Measurements from ENCODE around the gene CADM2. TPM values are rescaled to one million over a fixed set of nuclear protein-coding genes. Genes with fewer than 3 reads are reported as not detected.

CADM2 gene
- total RNA-seq, 1 experiment from 2014 or later = 3.7 TPM

DNA sequence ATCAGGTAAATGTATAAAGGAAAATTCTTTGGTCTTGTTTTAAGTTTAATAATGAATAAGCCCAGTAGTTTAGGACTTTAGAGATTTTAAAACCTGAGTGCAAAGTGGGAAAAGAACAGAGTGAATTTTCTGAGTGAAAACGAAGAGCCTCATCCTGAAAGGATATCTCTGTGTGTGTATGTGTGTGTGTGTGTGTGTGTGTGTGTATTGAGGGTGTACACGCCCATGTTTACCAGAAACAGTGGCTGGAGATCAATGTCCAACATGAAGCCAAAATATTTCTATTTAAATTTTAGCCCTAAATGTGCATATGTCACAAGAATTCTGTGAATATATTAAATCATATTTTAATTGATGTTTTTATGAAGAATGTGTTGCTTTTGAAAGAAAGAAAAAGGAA is 549.9 kb downstream of the CADM2 start:
- TF ChIP-seq CTCF (conservative IDR thresholded peaks at IDR 0.05; ENCODE audit: low read depth, low read length) (no peak), EZH2 (IDR thresholded peaks at IDR 0.05; ENCODE audit: borderline replicate concordance, low read depth, low read length, poor library complexity, severe bottlenecking) (no peak)
- H3K4me3 ChIP-seq (ENCODE audit: low read depth, low read length, poor library complexity, severe bottlenecking) = no peak overlapping the region
- H3K27me3 ChIP-seq (replicated peaks; ENCODE audit: insufficient read depth, low read depth, low read length, poor library complexity) = no peaks in the 10 kb centered on the region
- no peak overlapping the region for H3K27ac ChIP-seq (ENCODE audit: low read depth, low read length, poor library complexity, severe bottlenecking)
- DNase-seq (ENCODE audit: low spot score) = no peak
- H3K36me3 ChIP-seq (ENCODE audit: insufficient read depth, low read length, poor library complexity, severe bottlenecking) = no peaks in the 10 kb centered on the region
- POLR2A ChIA-PET (ENCODE audit: low non-redundant PET) = no interaction called here
- intact Hi-C loops (cut with micrococcal nuclease; ENCODE audit: unreplicated experiment) = no loop called here
- no TSS peak for BruUV-seq (replicated peaks)
- CTCF ChIA-PET = no interaction called here
- H3K9me3 ChIP-seq (ENCODE audit: low read depth, low read length, poor library complexity, severe bottlenecking) = no peaks in the 10 kb centered on the region
- no peaks in the 10 kb centered on the region for H3K4me1 ChIP-seq (ENCODE audit: insufficient read depth, low read length, poor library complexity, severe bottlenecking)

DNA sequence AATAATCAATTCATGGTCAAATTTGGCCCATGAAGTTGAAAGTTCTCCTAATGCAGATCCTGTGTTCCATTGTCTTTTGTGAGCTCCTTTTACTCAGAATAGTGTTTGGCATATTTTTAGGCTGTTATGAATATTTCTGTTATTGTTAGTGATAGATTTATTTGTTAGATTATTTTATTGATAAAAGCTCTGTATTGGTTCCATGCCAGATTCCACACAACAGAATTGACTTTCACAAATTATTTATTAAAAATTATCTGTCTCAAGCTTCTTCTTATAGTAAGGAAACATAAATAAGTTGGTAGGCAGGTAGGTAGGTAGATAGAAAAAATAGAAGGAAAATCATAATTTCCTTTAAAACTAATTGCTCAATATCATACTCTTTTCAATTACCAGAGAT is 557.4 kb downstream of the CADM2 start:
- no peaks in the 10 kb centered on the region for H3K4me1 ChIP-seq (ENCODE audit: insufficient read depth, low read length, poor library complexity, severe bottlenecking)
- H3K27me3 ChIP-seq (replicated peaks; ENCODE audit: insufficient read depth, low read depth, low read length, poor library complexity) = no peaks in the 10 kb centered on the region
- TF ChIP-seq CTCF (conservative IDR thresholded peaks at IDR 0.05; ENCODE audit: low read depth, low read length) = no peak
- TF ChIP-seq EZH2 (IDR thresholded peaks at IDR 0.05; ENCODE audit: borderline replicate concordance, low read depth, low read length, poor library complexity, severe bottlenecking) = no peak
- H3K27ac ChIP-seq (ENCODE audit: low read depth, low read length, poor library complexity, severe bottlenecking) = no peak overlapping the region
- ChIA-PET CTCF (no interaction called here), POLR2A (ENCODE audit: low non-redundant PET) (no interaction called here)
- DNase-seq (ENCODE audit: low spot score) = no peak
- H3K9me3 ChIP-seq (ENCODE audit: low read depth, low read length, poor library complexity, severe bottlenecking) = no peaks in the 10 kb centered on the region
- H3K4me3 ChIP-seq (ENCODE audit: low read depth, low read length, poor library complexity, severe bottlenecking) = no peak overlapping the region
- H3K36me3 ChIP-seq (ENCODE audit: insufficient read depth, low read length, poor library complexity, severe bottlenecking) = no peaks in the 10 kb centered on the region
- no TSS peak for BruUV-seq (replicated peaks)
- intact Hi-C loops (cut with micrococcal nuclease; ENCODE audit: unreplicated experiment) = no loop called here

DNA sequence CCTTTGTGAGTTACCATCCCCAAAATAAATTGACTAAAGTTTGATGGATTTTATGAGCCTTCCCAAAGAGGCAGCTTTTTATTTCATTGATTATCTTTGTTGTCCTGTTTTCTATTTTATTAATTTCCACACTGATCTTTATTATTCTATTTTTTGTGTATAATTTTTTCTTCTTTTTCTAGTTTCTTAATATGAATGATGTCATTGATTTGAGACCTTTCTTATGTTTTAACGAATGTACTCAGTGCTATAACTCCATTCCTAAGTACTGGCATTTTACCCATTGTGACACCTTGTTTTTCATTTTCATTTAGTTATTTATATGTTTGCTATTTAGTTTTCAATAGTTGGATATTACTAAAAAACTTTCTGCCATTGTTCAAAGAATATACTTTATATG is 565.3 kb downstream of the CADM2 start:
- Histone ChIP-seq H3K36me3 (ENCODE audit: insufficient read depth, low read length, poor library complexity, severe bottlenecking) (no peaks in the 10 kb centered on the region), H3K4me3 (ENCODE audit: low read depth, low read length, poor library complexity, severe bottlenecking) (no peak overlapping the region), H3K4me1 (ENCODE audit: insufficient read depth, low read length, poor library complexity, severe bottlenecking) (no peaks in the 10 kb centered on the region), H3K27ac (ENCODE audit: low read depth, low read length, poor library complexity, severe bottlenecking) (no peak overlapping the region), H3K9me3 (ENCODE audit: low read depth, low read length, poor library complexity, severe bottlenecking) (no peaks in the 10 kb centered on the region), H3K27me3 (replicated peaks; ENCODE audit: insufficient read depth, low read depth, low read length, poor library complexity) (no peaks in the 10 kb centered on the region)
- DNase-seq (ENCODE audit: low spot score) = no peak
- TF ChIP-seq CTCF (conservative IDR thresholded peaks at IDR 0.05; ENCODE audit: low read depth, low read length) (no peak), EZH2 (IDR thresholded peaks at IDR 0.05; ENCODE audit: borderline replicate concordance, low read depth, low read length, poor library complexity, severe bottlenecking) (no peak)
- ChIA-PET CTCF (no interaction called here), POLR2A (ENCODE audit: low non-redundant PET) (no interaction called here)
- intact Hi-C loops (cut with micrococcal nuclease; ENCODE audit: unreplicated experiment) = no loop called here
- BruUV-seq (replicated peaks) = no TSS peak

Measured in A673 (cell line).